Right renal cortex interstitium (tissue), 3 donors: ENCODE measurements around the gene WDR38. TPM values are rescaled to one million over a fixed set of nuclear protein-coding genes. Genes with fewer than 3 reads are reported as not detected.

Source experiments
- DNase-seq, 3 donors: peaks; one replicate each; pipeline ENCODE4 v3.0.0-alpha.2; 2013; ENCODE audit warnings: low read depth in 3 of 3, low spot score in 2 of 3
- polyA plus RNA-seq, 3 donors: library from polyadenylated mRNA; unstranded; fragments of 120-200 nt; gene quantifications; one replicate each; pipeline ENCODE4 v1.2.1, GENCODE V29; 2013; ENCODE audit not compliant: insufficient read length in 3 of 3

WDR38 gene
- polyA plus RNA-seq, 3 donors: 0.24 to 0.37 (median 0.37) TPM

GRCh38 chr9:124878518-124878917 is 25.3 kb downstream of the WDR38 start:
- no peak for DNase-seq

DNA sequence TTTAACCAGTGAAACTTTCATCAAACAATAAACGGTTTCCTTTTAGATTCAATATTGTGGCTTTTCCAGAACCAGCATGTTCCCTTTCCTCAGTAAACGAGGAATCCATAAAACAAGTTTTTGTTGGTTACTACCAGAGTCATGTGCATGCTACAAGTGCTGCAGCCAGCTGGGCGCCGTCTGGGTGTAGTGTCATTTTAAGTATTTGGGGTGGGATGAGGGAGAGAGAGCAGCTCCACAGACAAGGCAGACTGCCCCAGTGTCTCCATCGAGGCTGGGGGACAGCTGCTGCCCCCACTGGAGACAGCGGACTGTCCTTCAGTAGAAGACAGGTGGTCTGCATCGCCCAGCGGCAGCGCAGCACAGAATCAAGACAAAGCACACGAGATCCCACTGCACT is 26.0 kb downstream of the WDR38 start:
- DNase-seq: no peak

DNA sequence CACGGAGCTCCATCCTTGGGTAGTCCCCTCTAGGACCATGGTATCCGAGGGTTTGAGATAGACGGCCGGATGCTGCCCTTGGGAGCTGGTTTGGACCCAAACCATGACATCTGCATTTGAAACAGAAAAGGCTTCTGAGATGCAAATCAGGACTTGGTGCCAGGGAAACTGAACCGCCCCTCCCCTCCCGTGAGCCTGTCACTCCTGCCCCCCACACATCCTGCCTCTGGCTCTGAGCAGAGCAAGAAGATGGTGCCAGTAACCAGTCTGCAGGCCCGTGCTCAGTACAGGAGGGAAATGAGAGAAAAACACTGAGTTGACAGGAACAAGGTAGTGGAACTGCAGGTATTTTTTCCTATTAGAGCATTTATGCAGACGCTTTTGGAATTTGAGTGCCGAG is 27.2 kb downstream of the WDR38 start:
- DNase-seq: no peak

DNA sequence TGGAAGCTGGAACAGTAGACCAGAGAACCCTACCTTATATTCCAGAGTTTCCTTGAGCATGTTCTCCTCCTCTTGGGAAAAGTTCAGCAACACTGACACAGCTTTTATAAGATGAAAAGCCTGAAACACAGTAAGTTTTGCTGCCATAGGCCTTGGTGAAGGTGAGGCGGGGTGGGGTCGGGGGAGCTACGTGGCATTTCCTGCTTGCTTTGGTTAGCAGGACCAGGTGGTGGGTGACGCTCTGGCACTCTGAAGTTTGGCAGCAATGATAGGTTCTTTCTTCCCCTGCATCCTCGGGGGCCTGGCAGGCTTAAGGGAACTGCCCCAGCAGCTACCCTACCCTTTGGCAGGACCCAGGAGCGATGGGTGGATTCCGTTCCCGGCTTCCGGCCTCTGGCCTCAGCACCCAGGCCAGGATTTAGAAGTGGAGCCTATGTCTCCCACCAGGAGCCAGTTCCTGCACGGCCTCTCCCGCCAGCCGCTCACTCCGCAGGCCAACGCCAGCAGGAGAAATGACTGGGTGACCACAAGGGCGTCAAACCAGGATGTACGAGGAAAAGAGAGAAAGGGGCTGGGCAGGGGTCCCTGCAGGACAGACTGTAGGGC is 28.0 kb downstream of the WDR38 start:
- DNase-seq: no peak

DNA sequence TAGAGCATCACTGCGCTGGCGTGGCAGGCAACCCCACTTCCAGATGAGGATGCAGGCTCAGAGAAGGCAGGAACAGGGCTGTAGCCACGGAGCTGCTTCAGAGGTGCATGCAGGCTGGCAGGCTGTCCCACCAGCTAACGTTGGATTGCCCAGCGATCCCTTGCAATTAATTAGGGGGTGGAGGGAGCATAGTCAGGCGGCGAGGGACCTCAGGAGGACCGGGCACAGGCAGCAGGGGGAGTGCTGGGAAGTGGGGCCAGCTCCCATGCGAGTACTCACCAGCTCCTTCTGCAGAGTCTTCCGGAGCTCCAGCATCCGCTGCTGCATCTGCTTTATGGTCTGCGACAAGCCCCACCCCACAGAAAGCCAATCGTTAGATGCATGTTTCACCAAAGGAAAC is 29.0 kb downstream of the WDR38 start:
- no peak for DNase-seq

DNA sequence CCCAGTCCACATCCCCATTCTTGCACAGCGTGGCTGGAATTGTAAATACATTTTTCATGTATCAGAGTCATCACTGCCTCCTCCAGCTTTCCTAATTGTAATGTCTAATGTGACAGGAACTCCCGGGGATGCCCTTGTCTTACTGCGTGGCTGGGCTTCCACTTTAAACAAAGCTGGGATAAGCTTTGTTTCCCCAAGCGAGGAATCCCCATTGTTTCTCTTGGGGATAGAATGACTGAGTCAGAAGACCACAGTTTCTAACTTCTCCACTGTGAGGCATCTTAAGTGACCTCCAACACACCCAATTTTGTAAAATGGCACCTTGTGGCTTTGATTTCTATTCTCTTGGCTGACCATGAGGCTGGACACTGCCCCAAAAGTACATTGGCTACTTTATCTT is 31.1 kb downstream of the WDR38 start:
- no peak for DNase-seq

DNA sequence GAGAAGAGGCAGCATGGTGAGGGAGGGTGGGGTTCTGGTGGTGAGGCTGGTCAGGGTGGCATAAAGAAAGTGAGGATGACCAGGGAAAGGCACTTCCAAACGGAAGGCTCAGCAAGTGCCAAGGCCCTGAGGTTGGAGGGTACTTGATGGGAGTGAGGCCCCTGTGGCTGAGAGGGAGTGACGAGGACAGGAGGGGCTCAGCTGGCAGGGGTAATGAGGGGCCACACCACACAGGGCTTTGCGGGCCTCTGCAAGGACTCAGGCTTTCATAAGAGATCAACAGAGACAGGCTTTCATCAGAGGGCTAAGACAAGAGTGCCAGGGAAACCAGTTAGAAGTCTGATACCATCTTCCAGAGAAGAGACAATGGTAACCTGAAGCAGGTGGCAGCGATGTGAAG is 32.3 kb downstream of the WDR38 start:
- DNase-seq: no peak

DNA sequence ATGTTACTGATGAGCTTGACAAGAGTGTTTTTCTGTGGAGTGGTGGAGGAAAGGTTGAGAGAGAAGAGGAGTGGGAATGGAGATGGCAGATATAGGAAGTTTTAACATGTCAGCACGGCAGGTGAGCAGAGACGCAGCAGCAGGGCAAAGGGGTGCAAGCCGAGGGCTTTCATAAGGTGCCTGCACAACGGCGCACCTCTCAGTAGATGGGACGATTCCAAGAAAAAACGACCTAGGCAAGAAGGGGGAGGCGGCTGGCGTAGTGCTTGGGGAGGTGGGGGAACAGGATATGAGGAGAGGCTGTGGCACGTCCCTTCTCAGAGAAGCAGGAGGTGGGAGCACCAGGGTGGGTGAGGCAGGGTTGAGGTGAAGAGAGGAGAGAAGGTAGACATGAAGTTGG is 33.2 kb downstream of the WDR38 start:
- DNase-seq: no peak

DNA sequence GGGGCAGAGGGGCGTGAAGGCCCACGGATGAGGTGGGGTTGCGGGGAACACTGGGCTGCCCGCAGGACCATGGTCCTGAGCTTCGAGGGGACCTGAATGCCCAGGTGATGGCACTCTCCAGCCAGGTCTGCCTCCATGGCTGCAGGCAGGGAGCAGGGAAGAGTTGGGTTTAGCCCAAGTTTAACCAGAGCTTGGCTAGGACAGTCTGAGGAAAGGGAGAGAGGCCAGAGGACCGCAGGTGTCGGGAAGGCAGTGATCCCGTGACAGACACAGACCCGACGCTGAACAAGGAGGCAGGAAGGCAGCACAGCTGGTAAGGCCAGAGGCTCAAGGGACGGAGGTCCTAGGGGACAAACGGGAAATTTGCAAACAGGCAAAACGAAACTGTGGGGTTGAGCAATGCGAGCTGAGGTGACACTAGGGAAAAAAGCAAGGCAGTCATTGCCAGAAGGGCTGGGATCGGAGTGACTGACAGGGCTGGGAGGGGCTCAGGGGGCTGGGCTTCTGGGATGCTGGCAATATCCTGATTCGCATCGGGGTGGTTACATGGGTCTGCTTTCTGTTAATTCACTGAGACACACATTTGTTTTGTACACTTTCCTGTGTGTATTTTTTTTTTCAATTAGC is 33.7 kb downstream of the WDR38 start:
- no peak for DNase-seq

- DNase-seq: no peak
Observed at GRCh38 chr9:124887832-124888231, 34.6 kb downstream of the WDR38 start.

GRCh38 chr9:124889006-124889405 is 35.7 kb downstream of the WDR38 start:
- DNase-seq: no peak

DNA sequence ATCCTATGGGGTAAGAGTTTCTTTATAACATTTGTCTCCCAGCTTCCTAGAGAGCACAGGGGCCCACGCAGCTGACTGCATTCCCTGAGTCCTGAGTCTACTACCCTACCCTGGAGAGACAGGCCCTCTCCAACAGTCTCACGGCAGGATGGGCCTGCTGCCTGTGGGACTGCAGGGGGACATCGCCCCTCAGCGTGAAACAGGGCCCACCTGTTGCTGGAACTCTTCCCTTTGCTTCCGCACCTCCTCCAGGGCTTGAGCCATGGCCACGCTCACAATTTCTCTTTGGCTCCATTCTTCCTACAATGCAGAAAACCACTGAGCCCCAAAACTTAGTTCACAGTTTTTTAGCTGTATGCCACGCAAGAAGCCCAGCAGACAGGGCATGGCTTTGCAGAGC is 36.9 kb downstream of the WDR38 start:
- no peak for DNase-seq

DNA sequence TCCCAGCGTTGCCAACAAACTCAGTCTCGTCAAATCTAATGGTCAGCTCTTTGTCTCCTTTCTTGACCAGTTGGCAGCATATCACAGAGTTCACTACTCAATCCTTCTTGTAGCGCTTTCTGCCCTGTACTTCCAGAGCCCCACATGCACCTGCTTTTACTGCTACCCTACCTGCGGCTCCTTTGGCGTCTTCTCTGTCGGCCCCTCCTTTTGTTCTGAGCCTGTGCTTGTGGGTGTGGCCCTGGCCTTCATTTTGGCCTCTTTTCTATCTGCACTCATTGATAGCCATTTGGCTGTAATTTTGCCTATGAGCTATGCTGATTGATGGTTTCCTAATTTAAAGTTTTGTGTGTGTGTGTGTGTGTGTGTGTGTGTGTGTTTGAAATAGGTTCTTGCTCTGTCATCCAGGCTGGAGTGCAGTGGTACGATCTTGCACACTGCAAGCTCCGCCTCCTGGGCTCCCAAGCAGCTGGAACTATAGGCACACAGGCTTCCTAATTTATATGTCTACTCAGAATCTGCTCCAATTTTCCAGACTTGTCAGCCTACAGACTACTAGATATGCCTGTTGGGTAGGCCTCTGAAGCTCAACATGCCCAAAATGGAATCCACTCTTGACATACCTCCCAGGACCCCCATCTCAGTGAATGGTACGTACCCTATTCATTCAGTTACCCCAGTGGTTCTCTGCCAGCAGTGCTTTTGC is 40.9 kb downstream of the WDR38 start:
- no peak for DNase-seq

GRCh38 chr9:124894741-124895170 is 41.5 kb downstream of the WDR38 start:
- DNase-seq: no peak

DNA sequence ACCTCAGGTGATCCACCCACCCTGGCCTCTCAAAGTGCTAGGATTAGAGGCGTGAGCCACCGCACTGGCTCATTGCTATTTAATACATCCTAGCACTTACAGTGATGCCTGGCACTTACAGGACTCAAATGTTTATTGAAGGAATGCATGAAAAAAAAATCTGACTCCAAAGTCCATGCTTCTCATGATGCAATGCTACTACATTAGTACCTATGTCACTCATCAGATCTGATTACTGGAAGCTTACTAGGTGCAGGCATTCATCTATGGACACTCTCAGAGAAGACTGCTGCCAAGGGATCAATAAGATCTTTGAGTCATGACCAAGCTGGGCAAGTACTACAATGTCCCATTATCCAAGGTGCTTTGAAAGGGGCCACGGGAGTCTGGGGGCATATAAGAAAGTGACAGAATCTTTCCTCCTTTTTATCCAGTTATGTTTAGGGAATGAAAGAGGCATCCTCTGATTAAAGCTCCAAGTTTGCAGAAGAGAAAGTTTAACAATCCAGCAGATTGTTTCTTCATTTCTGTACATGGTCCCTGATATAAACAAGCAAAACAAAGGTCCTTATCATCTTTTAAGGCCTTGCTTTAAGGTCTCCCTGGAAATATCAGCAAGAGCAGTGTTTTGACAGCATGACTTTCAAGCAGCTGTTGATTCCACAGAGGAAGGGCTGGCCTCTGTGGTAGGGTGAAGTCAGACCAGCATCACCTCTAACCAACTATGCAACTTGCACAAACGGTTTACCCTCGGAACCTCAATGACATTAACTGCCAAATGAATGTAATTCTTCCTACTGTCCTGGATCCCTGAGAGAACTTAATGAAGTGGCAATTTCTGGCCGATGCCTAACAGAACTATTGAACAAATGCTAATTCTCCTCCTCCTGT is 44.6 kb downstream of the WDR38 start:
- no peak for DNase-seq

DNA sequence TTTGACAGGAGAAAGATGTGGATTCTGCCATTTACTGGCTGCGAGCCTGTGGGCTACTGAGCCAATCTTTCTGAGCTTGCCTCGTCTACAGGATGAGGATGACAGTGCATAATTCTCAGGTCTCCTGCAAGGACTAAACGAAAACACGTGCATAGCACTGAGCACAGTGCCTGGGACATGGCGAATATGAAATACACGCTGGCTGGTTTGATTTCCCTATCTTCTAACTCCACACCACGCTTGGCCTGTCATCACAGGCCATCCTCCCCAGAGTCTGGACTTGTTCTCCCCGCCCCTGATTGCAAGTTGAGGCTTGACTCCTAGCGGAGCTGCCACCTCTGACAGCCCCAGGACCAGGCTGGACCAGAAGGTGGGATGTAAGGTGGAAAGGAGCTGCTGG is 46.6 kb downstream of the WDR38 start:
- DNase-seq: no peak

DNA sequence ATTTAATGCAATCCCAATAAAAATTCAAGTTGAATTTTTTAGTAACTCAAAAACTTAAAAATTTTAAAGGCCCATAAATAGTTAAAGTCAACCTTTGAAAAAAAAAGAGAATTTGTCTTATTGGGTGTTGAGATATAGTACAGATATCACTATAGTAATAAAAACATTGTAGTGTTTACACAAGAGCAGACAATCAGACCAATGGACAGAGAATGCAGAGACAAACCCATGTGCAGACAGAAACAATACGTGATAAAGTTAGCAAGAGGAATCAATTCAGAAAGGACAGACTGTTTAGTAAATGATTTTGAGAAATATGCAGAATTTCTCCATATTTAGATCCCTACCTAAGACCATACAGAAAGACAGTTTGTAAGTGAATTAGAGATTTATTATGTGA is 53.7 kb downstream of the WDR38 start:
- no peak for DNase-seq
